GM18520 (cell line): ENCODE data around the gene PDE10A.

ENCODE experiments used
- ATAC-seq: cut with Tn5 transposase; IDR thresholded peaks from one replicate; pipeline ENCODE4 v1.9.1; 2021; ENCODE audit not compliant: unreplicated experiment

The PDE10A gene

DNA sequence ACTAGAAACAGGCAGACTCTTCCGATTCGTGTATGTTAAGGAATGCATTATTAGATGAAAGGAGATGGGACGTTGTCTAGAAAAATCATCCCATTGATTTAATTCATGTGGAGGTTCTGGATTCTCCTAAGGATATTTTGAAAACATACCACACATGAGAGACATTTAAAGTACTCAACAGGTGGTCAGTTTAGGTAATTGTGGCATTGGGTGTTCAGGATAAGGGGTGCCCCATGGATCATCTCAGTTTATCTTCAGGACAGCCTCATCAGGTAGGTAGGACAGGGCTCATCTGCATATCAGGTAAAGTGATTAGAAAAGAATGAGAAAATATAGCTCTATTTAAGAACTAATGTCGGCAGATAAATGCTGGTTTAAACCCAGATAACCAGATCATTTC lies 15.9 kb upstream of the PDE10A start:
- no peak for ATAC-seq

DNA sequence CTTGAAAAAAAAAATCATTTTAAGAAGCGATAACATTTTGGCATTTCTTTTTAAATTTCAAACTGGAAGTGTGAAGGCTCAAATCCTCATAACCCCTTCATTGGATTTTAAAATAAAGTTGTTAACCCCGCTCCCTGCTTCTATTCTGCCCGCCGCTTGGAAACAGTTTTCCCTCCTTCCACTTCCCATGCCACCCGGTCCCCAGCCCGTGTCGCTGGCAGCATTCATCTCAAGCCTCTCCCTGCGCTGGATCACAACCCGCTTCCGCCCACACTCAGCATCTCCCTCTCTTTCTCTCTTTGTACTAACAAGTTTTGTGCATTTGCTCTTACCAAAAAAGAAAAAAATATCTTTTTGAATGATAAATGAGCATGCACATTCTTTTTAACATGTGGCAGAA lies 15.4 kb upstream of the PDE10A start:
- ATAC-seq, result no peak

DNA sequence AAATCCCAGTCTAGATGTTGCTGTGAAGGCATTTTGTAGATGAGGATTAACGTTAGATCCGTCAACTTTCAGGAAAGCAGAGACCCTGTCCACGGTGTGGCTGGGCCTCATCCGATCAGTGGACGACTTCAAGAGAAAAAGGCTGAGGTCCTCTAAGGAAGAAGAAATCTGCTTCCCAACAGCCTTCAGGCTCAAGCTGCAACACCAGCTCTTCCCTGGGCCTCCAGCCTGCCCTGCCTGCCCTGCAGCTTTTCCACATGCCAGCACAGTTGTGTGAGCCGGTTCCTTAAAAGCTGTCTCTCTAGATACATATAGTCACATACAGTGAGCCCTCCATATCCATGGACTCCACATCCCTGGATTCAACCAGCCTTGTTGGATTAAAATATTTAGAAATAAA lies 14.1 kb upstream of the PDE10A start:
- ATAC-seq, result no peak

DNA sequence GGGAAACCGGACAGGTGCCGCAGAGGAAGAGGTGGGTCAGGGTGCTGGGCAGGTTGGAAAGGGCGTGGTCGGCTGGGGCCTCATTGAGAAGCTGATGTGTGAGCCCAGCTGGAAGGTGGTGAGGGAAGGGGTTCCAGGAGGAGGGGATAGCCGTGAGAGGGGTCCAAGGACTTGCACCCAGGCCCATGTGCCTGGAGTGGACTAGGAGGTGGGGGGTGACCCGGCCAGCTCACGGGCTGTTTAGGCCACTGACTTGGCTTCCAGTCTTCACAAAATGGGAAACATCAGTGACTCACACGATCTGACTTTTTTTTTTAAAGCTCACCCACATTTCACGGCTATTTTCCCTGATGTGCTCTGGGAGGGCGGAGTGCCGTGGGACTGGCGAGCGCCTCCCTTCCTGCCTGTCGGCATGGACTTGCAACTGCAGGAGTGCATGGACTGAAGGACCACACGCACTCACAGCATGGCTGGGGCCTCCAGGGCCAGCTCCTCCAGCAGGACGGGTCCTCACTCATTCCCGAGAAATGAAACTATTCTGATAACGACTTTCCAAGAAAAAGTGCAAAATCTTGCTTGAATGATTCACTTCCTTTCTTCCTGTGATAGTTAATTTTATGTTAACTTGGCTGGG lies 13.5 kb upstream of the PDE10A start:
- ATAC-seq, result no peak

DNA sequence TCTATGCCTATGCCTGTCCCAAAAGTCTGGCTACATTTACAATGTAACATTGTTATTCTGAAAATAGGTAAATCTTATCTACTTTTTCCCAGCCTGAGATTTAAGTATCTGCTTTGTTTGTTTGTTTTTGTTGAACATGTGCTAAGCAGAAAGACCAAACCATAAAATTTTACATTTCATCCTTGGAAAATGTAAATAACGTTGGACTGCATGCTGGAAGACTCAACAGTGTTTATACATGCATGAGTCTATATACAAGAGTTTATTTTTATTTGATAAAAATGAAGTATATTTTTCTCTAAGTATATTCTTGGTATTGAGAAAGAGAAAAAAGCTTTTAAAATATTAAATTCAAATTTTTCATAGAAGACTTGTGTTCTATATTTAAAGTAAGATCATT lies 12.1 kb upstream of the PDE10A start:
- no peak for ATAC-seq

DNA sequence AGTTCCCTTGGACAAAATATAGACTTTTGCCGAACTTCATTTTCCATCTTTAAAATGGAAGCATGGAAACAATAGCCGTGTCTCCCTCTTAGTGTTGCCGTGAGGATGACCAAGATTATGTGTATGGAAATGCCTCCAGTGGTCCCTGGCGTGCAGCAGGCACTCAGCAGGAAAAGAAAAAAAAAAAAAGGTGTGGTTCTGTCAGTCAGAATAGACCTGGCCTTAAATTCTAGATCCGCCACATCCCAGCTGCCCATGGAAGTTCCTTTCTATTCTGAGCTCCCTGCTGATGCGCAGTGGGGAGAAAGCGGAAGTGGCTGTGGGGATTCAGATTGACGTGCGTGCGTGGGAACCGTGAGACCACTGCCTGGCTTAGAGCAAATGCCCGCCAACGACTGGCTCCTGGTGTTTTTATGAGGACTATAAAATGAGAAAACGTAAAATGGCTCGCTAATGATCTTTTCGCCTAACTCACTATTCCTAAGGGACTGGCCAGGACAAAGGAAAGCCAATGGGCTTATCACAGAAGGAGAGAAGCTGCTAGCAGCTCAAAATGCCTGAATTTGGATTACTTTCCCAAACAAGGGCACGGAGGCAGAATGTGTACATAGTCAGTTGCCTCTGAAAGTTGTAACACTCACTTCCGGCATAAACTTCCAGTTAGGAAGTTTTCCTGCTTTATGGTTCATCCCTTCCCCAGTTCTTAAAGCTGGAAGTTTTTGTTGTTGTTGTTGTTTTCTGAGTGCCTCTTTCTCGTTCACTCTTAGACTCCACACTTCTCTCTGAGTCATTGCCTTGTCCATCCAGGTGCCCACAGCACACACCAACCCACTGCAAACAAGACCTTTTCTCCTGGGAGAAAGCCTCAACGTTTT lies 11.4 kb upstream of the PDE10A start:
- ATAC-seq, result no peak

DNA sequence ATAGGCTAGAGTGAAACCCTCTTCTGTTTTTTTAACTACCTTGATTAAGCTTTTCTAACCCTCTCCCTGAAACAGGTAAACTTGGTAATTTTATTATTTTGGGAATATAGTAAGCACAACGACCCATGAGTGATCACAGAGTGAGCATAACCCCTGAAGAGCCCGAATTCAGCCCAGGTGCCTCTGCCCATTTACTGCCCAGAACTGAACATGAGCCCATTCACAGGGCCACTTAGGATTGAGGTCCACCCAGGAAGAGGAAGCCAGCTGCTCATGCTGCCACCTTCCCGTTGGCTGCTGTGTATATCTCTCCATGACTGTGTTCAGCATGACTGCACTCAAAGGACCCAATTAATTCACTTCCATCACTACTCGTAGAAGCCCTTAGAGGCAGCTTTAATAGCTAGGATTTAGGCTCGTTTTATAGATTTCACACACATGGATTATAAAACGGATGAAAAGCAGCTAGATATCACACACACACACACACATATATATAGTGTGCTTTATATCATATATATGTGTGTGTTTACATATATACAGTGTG lies 8.3 kb upstream of the PDE10A start:
- no peak for ATAC-seq

DNA sequence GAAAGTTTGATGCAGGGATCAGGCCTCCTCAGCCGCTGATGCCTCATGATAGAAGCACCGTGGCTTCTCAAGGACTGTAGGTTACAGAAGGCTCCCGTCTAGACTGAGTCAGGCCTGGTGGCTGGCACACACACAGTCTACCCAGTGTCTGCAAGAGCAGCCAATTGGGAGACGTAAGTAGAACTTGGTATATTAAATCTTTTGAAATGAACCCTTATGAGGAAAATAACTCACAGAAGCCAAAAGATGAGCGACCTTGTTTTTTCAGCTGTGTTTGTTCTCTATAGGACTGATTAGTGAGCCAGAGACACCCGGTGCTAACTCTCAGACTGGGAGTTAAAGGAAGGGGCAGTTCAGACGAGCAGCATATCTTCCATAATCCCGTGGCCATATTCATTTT lies 5.9 kb upstream of the PDE10A start:
- no peak for ATAC-seq

DNA sequence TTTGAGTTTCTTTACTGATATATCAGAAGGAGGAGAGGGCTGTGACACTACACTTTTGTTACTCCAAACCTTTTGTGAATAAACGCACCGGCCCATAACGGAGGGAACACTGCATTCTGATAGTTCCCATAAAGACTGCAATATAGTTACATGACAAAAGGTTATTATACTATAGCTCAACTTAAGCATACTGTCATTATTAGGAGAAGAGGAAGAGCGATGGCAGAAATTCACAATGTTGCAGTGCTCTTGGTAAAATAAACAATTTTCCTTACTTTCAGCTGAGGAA lies 2.3 kb upstream of the PDE10A start:
- ATAC-seq, result no peak

DNA sequence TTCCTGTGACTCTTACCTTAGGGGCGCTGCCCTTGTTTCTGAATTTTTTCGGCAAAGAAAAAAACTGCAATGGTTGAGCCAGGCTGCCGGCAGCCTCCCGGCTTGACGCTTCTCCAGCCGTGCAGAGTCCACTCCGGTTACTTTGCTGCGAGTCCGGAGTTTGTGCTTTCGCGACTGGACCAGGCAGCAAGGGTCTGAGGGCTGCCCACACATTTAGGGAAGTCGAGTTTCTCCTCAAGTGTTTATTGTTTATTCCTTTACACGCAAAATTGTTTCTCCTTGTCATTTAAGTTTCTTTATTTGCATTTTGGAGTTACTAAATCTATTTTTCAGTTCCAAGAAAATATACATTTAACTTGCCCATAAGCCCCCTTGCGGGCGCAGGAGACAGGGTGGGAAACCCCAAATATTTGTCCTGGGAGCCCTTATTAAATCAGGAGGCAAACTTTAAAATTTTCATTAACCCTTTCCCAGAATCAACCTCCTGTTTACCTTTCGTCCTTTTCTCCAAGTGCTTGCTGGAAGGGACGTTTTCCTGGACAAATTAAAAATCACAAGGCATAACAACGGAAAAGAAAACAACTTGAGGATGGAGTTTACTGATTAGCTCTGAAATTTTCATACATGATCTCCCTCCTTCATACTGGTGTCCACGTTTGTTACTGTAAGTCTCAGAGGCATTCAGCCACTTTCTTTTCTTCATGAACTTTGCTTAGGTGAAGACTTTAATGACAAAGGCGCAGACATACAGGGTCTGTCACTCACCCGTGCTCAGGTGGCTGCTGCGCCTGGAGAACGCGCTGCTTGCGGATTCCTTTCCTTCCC lies 1.7 kb upstream of the PDE10A start:
- no peak for ATAC-seq

DNA sequence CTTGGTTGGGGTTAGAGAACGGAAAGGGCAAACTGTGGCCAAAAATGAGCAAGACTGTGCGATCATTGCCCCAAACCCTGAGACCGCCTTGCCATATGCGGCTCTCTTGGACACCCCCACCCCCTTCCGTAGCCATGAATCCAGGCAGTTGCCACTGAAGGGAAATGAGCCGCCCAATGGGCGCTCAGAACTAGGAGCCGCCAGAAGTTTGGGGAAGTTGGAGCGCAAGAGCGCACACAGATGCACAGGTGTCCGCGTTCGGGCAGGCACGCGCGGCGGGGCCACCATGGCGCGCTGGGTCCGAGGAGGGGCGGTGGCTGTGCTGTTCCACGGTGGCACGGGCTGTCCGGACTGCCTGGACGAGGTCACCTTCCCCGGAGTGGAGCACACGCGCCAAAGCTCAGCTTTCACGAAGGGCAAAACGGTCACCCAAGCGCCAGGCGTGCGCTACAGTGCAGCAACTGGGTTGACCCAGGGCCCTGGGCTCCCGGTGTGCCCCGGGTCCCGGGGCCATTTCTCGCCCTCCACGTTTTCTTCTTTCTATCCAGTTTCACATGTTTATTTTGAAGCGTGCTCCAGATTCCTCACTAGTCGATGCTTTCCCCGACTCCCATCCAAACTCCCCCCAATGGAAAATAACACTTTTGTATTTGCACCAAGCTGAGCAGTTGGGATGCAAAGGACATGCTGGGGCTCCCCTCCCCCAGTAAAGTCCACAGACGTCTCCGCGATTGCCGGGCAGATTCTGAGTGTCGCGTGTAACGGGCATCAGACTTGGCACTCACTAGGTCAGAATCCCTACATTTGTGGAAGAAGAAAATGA lies 906 bp upstream of the PDE10A start:
- no peak for ATAC-seq

DNA sequence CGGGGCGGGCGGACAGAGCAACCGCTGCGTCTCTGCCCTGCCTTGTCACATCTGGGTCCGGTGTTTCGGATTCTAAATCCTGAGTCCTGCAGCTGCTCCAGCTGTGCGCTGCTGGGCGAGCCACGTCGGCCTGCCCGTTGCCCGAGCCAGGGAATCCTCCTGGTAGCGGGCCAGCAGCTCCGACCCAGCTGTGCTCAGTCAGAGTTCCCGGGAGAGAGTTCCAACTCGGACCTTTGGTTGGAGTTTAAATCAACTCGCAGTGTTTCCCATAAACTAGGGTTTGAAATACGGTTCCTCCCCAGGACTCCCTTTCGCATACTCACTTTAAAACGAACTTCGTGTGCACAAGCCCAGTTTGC lies 315 bp upstream of the PDE10A start:
- ATAC-seq, result no peak

DNA sequence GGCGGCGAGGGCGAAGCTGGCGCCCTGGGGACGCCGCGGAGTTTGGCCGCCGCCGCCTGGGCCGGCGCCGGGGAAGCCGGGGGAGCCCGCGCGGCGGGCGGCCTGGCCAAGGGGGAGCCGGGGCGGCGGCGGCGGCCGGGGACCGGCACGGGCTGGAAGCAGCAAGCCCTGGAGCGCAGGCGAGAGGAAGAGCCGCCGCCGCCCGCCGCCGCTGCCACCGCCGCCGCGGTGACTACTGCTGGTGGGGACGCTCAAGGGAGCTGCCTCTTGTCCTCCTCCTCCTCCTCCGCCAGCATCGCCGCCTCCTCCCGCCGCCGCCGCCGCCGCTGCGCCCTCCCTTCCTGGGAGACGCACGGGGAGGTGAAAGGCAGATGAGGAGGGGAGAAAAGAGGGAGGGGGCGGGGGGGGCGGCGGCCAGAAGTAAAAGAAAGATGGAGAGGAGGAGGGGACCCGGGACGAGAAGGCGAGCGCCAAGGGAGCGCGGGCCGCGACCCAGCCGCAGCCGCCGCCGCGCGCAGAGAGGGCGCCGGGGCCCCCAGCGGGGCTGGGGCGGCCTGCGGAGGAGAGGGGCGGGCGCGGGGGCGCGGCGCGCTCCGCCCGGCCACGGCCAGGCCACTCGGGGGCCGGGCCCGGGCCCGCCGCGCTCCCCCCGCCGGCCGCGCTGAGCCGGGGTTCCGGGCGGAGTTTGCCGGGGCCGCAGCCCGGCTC lies 846 bp downstream of the PDE10A start:
- ATAC-seq, result no peak

DNA sequence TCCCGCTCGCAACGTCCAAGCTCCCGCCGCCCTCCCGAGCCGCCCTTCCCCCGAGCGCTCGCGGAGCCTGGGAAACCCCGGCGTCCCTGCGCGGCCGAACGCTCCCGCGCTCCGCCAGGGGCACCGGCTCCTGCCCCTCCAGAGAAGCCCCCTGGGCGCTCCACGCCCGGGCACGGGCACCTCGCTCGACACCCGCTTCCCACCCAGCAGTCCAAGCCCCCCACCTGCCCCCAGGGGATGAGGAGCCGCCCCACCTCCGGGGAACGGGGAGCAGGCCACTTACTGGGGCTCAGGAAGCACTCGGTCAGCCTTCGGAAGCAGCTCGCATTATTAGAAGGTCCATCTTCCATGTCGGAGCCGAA lies 1.4 kb downstream of the PDE10A start:
- no peak for ATAC-seq

DNA sequence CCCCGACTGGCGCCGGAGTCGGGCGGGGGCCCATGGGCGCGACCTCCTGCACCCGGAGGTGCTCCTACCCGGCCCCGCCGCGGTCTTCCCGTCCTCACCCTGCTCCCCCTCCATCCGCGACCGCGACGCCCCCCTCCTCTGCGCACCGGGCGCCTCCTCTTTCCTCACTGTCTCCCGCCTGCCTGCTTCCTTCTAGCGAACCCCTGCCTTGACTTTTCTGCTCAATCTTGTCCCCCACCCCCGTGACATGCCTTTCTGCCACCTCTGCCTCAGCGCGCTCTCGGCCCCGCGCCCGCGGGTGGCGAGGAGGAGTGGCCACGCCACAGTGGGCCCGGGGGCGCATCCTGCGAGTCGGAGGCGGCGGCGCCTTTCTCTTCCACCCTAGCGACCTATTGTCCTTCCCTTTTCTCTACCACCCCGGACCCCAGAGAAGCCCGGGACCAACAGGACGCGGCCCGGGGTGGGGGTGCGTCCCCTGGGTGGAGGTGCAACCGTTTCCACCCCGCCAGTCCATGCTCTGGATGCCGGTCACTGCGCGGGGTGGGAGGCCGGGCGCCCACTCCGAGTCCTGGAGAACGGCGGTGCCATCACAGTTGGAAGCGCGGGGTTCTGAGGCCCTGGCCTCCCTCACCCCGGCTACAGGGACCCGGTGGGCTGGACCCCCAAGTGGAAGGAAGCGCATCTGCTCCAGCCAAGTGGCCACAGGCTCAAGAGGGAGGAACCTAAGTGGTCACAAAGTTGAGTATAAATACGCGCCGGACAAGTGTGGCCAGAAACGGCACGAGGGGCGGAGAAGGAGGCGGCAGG lies 2.0 kb downstream of the PDE10A start:
- ATAC-seq, result no peak

DNA sequence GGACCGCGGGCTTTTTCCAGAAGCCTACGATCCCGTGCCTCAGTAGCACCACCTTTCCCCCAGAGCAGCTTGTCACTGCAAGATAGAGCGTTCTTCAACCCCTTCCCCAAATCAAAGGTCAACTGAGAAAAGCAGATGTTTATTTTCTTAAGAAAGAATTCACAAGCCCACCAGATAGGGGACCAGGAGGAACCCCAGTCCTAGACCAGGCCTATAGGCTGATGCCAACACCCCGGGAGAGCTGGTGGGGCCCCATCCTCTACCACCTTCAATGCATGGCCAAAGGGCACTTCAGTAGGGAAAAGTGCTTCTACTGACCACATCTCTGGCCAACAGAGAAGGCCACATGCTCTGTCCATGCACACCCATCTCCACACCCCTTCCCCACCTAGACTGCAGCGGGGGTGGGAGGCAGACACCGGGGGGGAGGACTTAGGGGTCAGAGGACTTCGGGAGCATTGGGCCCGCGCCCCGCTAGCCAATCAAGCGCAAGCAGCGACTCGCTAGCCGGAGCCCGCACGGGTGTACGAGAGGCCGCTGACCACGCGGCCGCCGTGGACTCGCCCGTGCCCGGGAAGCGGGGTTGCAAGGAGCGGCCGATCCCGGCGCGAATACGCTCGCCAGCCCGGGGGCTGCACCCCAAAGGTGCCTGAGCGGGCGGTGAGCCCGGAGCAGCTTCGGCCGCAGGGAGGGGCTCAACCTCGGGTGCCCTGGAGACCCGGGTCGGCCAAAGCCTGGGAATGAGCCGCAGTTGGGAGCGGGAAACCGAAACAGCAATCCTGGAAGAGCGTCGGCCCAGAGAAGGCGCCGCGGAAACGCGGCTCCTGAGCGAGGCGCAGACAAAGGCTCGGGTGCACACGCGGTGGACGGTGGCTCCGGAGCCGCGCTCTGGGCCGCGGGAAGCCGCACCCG lies 2.8 kb downstream of the PDE10A start:
- ATAC-seq, result no peak

DNA sequence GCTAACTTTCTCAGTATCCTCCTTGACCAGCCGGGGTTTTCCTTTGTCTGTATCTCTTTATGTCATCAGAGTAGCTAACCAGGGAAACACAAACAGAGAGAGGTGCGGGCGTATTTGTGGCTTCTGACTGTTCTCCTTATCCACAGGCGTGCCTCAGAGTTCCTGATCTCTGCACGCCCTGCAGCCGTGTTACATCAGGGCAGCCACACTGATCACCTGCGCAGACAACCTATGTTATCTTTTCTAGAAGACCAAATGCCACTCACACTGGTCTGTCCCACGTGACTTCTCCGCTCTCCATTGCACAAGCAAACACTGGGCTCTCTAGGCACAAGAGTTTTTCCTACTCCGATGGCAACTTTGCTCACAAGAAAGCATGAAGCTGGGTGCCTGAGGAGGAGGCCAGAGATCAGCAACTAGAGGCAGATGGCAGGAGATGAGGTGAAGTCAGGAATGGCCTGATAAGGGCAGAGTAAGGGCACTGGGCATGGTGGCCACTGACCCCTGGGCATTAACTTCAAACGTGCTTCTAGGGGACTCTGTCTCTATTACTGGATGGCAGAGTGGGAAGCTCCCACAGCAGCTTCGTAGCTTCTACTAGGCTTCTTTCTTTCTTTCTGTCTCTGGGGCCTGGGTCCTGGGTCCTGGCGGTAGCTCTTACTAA lies 4.5 kb downstream of the PDE10A start:
- no peak for ATAC-seq

DNA sequence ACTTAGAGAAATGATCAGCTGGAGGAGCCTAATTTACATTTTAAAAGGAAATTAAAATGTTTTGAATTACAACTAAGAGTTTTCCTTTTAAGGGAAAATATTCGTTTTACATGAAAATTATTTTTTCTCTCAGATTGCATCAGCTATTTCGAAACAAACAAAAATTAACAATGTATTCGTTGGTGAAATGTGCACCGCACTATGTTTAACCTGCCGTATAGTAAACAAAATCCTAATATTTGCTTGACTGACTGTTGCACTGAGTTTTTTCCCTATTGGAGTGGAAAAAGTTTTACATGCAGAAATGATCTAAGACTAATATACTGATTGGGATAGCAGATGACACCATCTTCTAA lies 5.7 kb downstream of the PDE10A start:
- no peak for ATAC-seq
